Measurements from ENCODE around the gene GSTM5. TPM values are rescaled to one million over a fixed set of nuclear protein-coding genes. Genes with fewer than 3 reads are reported as not detected.
A peak's percentile ranks its signal among the peaks of the same experiment; 100 is the strongest.

The GSTM5 gene
- polyA plus RNA-seq, 3 donors, result not detected

DNA sequence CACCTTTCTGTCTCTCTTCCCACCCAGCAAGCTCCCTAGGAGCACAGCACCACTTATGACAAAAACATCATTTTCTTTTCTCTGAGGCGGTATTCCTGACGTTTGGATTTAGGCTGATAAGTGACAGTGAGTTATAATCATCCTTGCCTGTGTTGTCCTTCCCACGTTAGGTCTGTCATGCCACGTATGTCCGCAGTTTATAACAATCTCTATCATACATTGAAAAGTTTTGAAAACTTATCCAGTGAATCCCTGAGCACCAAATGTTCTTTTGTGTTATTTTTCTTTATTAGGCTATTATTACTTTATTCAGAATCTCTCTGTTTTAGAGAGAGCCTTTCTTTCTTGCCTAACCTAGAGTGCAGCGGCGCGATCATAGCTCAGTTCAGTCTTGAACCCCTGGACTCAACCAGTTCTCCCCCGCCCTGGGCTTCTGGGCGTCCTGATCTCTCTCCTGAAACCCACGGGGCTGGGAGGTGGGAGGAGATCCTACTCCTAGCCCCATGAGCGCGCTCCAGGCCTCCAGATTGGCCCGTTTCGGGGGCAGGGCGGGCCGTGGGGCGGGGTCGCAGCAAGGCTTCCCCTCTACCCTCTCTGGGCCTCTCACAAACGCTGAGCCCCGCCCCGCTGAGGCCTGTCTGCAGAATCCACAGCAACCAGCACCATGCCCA, 44.5 kb upstream of the GSTM5 start, which contains the start of gene GSTM2:
TSS of gene GSTM2 (plus strand) at position 606 of the 671 bp plus-strand sequence. CDS start at position 665, 59 bp downstream.
- Mint-ChIP-seq H3K9me3 (peaks cover 0 to 8% (median 0%) of the 10 kb centered on the region in 7 donors), H3K27ac (peak within 1 kb of the TSS in 2 of 7 donors; percentile 22 to 46), H3K27me3 (ENCODE audit: low read depth in 3 of 3) (peaks cover 3 to 10% (median 4%) of the 10 kb centered on the region in 3 donors), H3K4me3 (peak within 1 kb of the TSS; percentile 77 to 85), H3K36me3 (peaks cover 2 to 3% of the 10 kb centered on the region in 2 donors), H3K4me1 (peaks cover 22% of the 10 kb centered on the region)
- Histone ChIP-seq H3K9me3 (replicated peaks in 1 of 2; ENCODE audit: control insufficient read depth in 1 of 2, insufficient read depth in 1 of 2, low read length in 2 of 2) (no peaks in the 10 kb centered on the region), H3K79me2 (ENCODE audit: insufficient read depth, low read length) (no peaks in the 10 kb centered on the region), H3K27me3 (ENCODE audit: control insufficient read depth in 2 of 2, insufficient read depth in 2 of 2, low read length in 2 of 2) (no peaks in the 10 kb centered on the region), H3K4me3 (replicated peaks in 1 of 3; ENCODE audit: low read depth in 2 of 3, low read length in 3 of 3) (peak within 1 kb of the TSS; percentile 19 to 61 (median 24)), H4K20me1 (ENCODE audit: insufficient read depth, low read length) (no peaks in the 10 kb centered on the region), H3K36me3 (replicated peaks in 1 of 2; ENCODE audit: control insufficient read depth in 1 of 2, insufficient read depth in 2 of 2, low read length in 2 of 2) (no peaks in the 10 kb centered on the region), H3K27ac (ENCODE audit: low read depth in 1 of 2, low read length in 2 of 2) (no peak within 1 kb of the TSS), H3K4me2 (replicated peaks; ENCODE audit: extremely low read depth, low read length, poor library complexity, severe bottlenecking) (peak within 1 kb of the TSS; percentile 77), H2AFZ (ENCODE audit: insufficient read depth, low read depth, low read length, poor library complexity, severe bottlenecking) (peak within 1 kb of the TSS; percentile 75), H3K4me1 (ENCODE audit: control insufficient read depth in 1 of 2, insufficient read depth in 2 of 2, low read length in 2 of 2) (peaks cover 9 to 12% of the 10 kb centered on the region in 2 donors), H3K9ac (ENCODE audit: insufficient read depth, low read length, poor library complexity, severe bottlenecking) (no peak within 1 kb of the TSS)
- WGBS (ENCODE audit: insufficient coverage), result 0% methylated on average over 3 of the region's 22 CpGs
- intact Hi-C loops (cut with micrococcal nuclease), result no loop called here
- TF ChIP-seq, protein P1, sequence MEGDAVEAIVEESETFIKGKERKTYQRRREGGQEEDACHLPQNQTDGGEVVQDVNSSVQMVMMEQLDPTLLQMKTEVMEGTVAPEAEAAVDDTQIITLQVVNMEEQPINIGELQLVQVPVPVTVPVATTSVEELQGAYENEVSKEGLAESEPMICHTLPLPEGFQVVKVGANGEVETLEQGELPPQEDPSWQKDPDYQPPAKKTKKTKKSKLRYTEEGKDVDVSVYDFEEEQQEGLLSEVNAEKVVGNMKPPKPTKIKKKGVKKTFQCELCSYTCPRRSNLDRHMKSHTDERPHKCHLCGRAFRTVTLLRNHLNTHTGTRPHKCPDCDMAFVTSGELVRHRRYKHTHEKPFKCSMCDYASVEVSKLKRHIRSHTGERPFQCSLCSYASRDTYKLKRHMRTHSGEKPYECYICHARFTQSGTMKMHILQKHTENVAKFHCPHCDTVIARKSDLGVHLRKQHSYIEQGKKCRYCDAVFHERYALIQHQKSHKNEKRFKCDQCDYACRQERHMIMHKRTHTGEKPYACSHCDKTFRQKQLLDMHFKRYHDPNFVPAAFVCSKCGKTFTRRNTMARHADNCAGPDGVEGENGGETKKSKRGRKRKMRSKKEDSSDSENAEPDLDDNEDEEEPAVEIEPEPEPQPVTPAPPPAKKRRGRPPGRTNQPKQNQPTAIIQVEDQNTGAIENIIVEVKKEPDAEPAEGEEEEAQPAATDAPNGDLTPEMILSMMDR (IDR thresholded peaks at IDR 0.05), result no peak
- DNase-seq, result peak; percentile 50 to 55 (median 55)

DNA sequence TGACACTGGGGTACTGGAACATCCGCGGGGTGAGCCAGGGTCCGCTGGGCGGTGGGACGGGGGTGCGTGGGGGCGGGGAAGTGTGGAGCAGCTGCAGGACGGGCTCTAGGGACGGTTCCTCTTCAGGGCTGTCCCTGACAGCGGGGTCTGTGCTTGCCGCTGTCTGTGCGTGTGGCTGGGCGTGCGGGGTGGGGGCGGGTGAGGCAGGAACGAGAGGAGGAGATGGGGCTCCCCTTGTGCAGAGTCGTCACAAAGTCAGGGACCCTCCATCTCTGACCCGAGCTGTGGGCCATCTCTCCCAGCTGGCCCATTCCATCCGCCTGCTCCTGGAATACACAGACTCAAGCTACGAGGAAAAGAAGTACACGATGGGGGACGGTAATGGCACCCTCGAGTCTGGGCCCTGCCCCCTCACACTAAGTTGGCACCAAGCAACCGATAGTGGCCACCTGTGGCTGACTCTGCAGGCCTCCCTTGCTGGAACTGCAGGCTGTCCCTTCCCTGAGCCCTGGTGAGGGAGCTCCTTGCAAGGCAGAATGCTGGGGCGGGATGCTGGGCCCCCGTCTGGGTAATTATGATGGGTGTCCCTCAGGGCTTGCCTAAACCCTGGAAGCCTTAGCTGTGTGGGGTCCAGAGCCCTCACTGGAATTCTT, 43.8 kb upstream of the GSTM5 start:
- Histone ChIP-seq H3K79me2 (ENCODE audit: insufficient read depth, low read length) (no peaks in the 10 kb centered on the region), H4K20me1 (ENCODE audit: insufficient read depth, low read length) (no peaks in the 10 kb centered on the region), H3K4me1 (ENCODE audit: control insufficient read depth in 1 of 2, insufficient read depth in 2 of 2, low read length in 2 of 2) (peaks cover 9 to 12% of the 10 kb centered on the region in 2 donors), H3K27me3 (ENCODE audit: control insufficient read depth in 2 of 2, insufficient read depth in 2 of 2, low read length in 2 of 2) (no peaks in the 10 kb centered on the region), H3K4me2 (replicated peaks; ENCODE audit: extremely low read depth, low read length, poor library complexity, severe bottlenecking) (peak overlapping the region; percentile 77), H2AFZ (ENCODE audit: insufficient read depth, low read depth, low read length, poor library complexity, severe bottlenecking) (peak overlapping the region; percentile 75), H3K36me3 (replicated peaks in 1 of 2; ENCODE audit: control insufficient read depth in 1 of 2, insufficient read depth in 2 of 2, low read length in 2 of 2) (no peaks in the 10 kb centered on the region), H3K27ac (ENCODE audit: low read depth in 1 of 2, low read length in 2 of 2) (no peak overlapping the region), H3K4me3 (replicated peaks in 1 of 3; ENCODE audit: low read depth in 2 of 3, low read length in 3 of 3) (peak overlapping the region; percentile 19 to 61 (median 24)), H3K9me3 (replicated peaks in 1 of 2; ENCODE audit: control insufficient read depth in 1 of 2, insufficient read depth in 1 of 2, low read length in 2 of 2) (no peaks in the 10 kb centered on the region), H3K9ac (ENCODE audit: insufficient read depth, low read length, poor library complexity, severe bottlenecking) (no peak overlapping the region)
- TF ChIP-seq, protein P1 (IDR thresholded peaks at IDR 0.05), result no peak
- no peak for DNase-seq
- Mint-ChIP-seq H3K27me3 (ENCODE audit: low read depth in 3 of 3) (peaks cover 3 to 10% (median 4%) of the 10 kb centered on the region in 3 donors), H3K4me1 (peaks cover 22% of the 10 kb centered on the region), H3K4me3 (peak overlapping the region; percentile 77 to 85), H3K27ac (peak overlapping the region in 2 of 7 donors; percentile 22 to 46), H3K36me3 (peaks cover 2 to 3% of the 10 kb centered on the region in 2 donors), H3K9me3 (peaks cover 0 to 8% (median 0%) of the 10 kb centered on the region in 7 donors)
- intact Hi-C loops (cut with micrococcal nuclease), result no loop called here
- 4% methylated on average over 14 of the region's 26 CpGs for WGBS (ENCODE audit: insufficient coverage)

Data from CD14-positive monocyte (primary cell).